ENCODE results near the gene ZC3HAV1. TPM values are rescaled to one million over a fixed set of nuclear protein-coding genes. Genes with fewer than 3 reads are reported as not detected.

The ZC3HAV1 gene
- total and polyA plus RNA-seq, 12 donors = 2.7 to 28.3 (median 6.4) TPM

GRCh38 chr7:139011373-139011772 lies 98.1 kb downstream of the ZC3HAV1 start:
- intact Hi-C loops (cut with DNase I) = no loop called here
- DNase-seq = no peak
- H3K36me3 ChIP-seq = no peaks in the 10 kb centered on the region
- peaks cover 0 to 6% (median 0%) of the 10 kb centered on the region in 7 donors for H3K27me3 ChIP-seq
- H3K27ac ChIP-seq = no peak overlapping the region
- no peak overlapping the region for H3K4me3 ChIP-seq
- TF ChIP-seq CTCF (IDR thresholded peaks at IDR 0.05) = no peak
- no peaks in the 10 kb centered on the region for H3K9me3 ChIP-seq
- 88 to 90% methylated on average over 3 of the region's 3 CpGs for WGBS, 2 donors
- no peaks in the 10 kb centered on the region for H3K4me1 ChIP-seq
- ATAC-seq = no peak

GRCh38 chr7:139004321-139005090 lies 105.0 kb downstream of the ZC3HAV1 start:
- Histone ChIP-seq H3K4me1 (no peaks in the 10 kb centered on the region), H3K27ac (no peak overlapping the region), H3K4me3 (no peak overlapping the region), H3K27me3 (peaks cover 0 to 4% (median 0%) of the 10 kb centered on the region in 7 donors), H3K9me3 (peaks cover 0 to 17% (median 0%) of the 10 kb centered on the region in 11 donors), H3K36me3 (no peaks in the 10 kb centered on the region)
- no peak for TF ChIP-seq CTCF (IDR thresholded peaks at IDR 0.05)
- no peak for ATAC-seq
- no peak for DNase-seq
- intact Hi-C loops (cut with DNase I) = no loop called here

- no peaks in the 10 kb centered on the region for H3K4me1 ChIP-seq
- peaks cover 0 to 9% (median 0%) of the 10 kb centered on the region in 11 donors for H3K9me3 ChIP-seq
- H3K36me3 ChIP-seq = no peaks in the 10 kb centered on the region
- intact Hi-C loops (cut with DNase I) = loop anchor here in 1 of 10 donors (5.0 kb wide), 1 partner anchor 1502 kb away; no protein-coding TSS in a partner anchor
- peaks cover 0 to 4% (median 0%) of the 10 kb centered on the region in 7 donors for H3K27me3 ChIP-seq
- DNase-seq = no peak
- 85% methylated on average over 3 of the region's 3 CpGs for WGBS, 2 donors
- H3K27ac ChIP-seq = no peak overlapping the region
- no peak for TF ChIP-seq CTCF (IDR thresholded peaks at IDR 0.05)
- ATAC-seq = no peak
- H3K4me3 ChIP-seq = no peak overlapping the region
These were observed 110.1 kb downstream of the ZC3HAV1 start for GRCh38 chr7:138999414-138999813.

Other genes starting within 250 kb of the ZC3HAV1 start
- gene KIAA1549, start 128.3 kb downstream of the ZC3HAV1 start, total RNA-seq = 1 to 10 TPM; 1.1 to 2.1 (median 1.6) TPM
- 1 to 10 TPM in 1 of 2 donors, under 1 TPM in 1; 0.49 to 1.2 TPM for gene KIAA1549, start 128.3 kb downstream of the ZC3HAV1 start, polyA plus RNA-seq
- gene ZC3HAV1L, start 73.7 kb downstream of the ZC3HAV1 start, total RNA-seq = 1 to 10 TPM; 1.8 to 5.8 (median 2.5) TPM
- gene ZC3HAV1L, start 73.7 kb downstream of the ZC3HAV1 start, polyA plus RNA-seq = under 1 TPM; 0.39 to 0.95 TPM
- gene UBN2, start 121.5 kb upstream of the ZC3HAV1 start, total RNA-seq = 10 to 100 TPM; 12.6 to 27.0 (median 22.3) TPM
- 1 to 10 TPM; 1.3 to 4.6 TPM for gene UBN2, start 121.5 kb upstream of the ZC3HAV1 start, polyA plus RNA-seq
- 10 to 100 TPM; 24.9 to 61.3 (median 42.2) TPM for gene FMC1, start 231.6 kb upstream of the ZC3HAV1 start, total RNA-seq
- 10 to 100 TPM; 41.9 to 96.3 TPM for gene FMC1, start 231.6 kb upstream of the ZC3HAV1 start, polyA plus RNA-seq